HG03159 (cell line): ENCODE results near the gene RGS14.
A peak's percentile ranks its signal among the peaks of the same experiment; 100 is the strongest.
"Not testable (repeated sequence)": the region's sequence is repeated elsewhere in the genome, so short reads cannot be mapped to it uniquely, and the experiment has no call there.

Source experiments
- ATAC-seq: cut with Tn5 transposase; IDR thresholded peaks from one replicate; pipeline ENCODE4 v1.9.1; 2021; ENCODE audit warnings: mild to moderate bottlenecking, moderate library complexity; ENCODE audit not compliant: unreplicated experiment

The RGS14 gene

GRCh38 chr5:177396807-177397206, 39.1 kb downstream of the RGS14 start:
- ATAC-seq, result no peak

- no peak for ATAC-seq
These were observed 40.2 kb downstream of the RGS14 start for GRCh38 chr5:177397875-177398390.

DNA sequence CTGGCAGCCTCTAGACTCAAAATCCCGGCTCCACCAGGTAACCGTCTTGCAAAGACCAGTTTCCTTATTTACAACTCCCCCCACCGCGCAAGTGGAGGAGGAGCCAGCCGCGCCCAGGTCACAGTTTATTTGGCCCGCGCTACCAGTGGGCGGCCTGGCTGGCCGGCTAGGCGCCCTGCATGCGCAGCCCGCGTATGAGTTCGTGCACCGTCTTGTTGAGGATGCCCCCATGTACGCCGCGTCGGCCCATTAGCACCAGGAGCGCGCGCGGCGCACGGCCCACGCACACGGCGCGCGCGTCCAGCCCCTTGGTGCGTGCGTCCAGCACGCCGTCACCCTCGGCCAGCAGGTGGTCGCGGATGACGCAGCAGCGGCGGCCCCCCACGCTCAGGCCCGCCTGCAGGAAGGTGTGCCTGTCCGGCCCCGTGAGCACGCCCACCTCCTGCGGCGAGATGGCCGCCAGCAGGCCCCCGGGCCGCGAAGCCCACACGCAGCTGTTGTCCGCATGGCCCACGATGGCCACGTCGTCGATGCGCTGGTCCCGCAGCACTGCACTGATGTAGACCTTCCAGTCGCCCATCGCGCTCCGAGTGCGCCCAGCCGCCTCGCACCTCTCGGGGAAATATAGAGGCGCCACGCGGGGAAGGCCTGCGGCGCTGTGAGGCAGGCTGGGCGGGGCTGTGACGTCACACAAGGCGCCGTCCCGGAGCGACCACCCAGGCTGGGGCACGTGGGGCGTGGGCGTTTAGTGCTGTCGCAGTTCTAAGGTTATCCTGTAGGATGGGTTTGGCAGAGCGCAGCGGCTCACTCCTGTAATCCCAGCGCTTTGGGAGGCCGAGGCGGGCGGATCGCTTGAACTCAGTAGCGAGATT, 42.5 kb downstream of the RGS14 start, which contains the start of gene PFN3:
Gene PFN3, minus strand, starts transcription at position 665 of the 872 bp plus-strand sequence. Its CDS starts 85 bp downstream, at position 580.
- ATAC-seq, result no peak

- ATAC-seq, result no peak
These were observed 44.7 kb downstream of the RGS14 start for GRCh38 chr5:177402271-177403043.

- peak; percentile 12 for ATAC-seq
These were observed 45.5 kb downstream of the RGS14 start for GRCh38 chr5:177403102-177403791.

GRCh38 chr5:177403792-177404640, 46.3 kb downstream of the RGS14 start:
- ATAC-seq, result peak; percentile 71

- ATAC-seq, result no peak
These were observed 47.0 kb downstream of the RGS14 start for GRCh38 chr5:177404641-177405179.

DNA sequence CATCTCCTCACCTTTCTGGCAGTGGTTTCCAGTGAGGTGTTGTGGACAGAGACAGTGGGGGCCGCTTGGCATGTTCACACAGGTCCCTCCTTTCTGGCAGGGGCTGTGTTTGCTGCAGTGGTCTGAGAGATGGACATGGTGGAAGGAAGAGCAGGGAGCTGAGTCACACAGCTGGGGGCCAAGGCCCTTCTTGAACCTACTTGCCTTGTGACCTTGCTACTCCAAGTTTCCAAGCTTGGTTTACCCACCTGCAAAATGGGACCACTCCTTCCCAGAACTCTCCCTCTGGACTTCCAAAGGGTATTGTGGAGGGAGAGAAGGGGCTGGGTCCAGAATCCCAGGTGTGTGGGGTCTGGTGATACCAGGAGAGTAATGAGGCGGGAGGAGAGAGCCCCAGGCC, 47.6 kb downstream of the RGS14 start:
- no peak for ATAC-seq

DNA sequence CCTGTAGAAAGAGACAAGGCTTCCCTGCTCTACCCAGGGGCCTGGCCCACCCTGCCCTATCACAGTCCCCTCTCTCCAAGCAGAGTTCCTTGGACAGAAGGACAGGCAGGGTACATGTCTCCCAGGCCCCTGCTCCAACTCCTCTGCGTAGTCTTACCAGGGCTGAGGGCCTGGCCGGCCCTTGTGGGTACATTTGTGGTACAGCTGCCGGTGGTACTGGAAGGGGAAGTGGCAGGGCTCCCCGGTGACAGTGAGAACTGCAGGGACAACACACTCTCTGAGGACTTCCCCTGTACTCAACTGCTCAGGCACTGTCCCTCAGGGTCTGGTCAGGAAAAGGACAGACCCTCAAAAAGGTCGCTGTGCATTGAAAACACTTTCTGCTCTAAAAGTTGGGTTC, 48.1 kb downstream of the RGS14 start:
- no peak for ATAC-seq

GRCh38 chr5:177409043-177409801, 51.5 kb downstream of the RGS14 start, which contains the start of gene F12:
Gene F12, minus strand, starts transcription at chr5:177409564. Its CDS starts 37 bp downstream, at chr5:177409527.
- no peak for ATAC-seq

GRCh38 chr5:177410575-177410974, 52.9 kb downstream of the RGS14 start:
- no peak for ATAC-seq

- peak; percentile 58 for ATAC-seq
These were observed 55.0 kb downstream of the RGS14 start for GRCh38 chr5:177412603-177413233.

- ATAC-seq, result no peak
These were observed 56.8 kb downstream of the RGS14 start for GRCh38 chr5:177414481-177414880.

DNA sequence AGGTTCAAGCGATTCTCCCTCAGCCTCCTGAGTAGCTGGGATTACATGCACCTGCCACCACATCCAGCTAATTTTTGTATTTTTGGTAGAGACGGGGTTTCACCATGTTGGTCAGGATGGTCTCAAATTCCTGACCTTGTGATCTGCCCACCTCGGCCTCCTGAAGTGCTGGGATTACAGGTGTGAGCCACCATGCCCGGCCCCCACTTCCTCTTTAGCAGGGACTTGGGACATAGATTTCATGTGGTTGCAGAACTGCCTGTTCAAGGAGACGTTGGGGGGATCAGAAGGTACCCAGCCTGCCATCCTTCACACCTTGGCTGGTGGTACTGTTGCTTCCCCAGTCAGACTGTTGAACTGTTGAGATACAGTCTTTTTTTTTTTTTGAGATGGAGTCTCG, 59.4 kb downstream of the RGS14 start:
- not testable (repeated sequence) for ATAC-seq

DNA sequence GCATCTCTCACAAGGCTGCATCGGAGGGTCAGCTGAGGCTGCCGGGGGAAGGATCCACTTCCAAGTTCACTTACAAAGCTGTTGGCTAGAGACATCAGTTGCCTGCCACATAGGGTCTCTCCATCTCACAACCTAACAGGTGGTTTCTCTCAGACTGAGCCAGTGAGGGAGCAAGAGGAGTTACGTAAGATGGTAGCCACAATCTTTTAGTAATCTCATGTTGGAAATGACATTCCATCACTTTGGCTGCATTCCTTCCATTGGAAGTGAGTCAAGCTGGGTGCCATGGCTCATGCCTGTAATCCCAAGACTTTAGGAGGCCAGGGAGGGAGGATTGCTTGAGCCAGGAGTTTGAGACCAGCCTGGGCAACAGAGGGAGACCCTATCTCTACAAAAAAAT, 61.3 kb downstream of the RGS14 start:
- ATAC-seq, result no peak

GRCh38 chr5:177420472-177420871, 62.7 kb downstream of the RGS14 start:
- ATAC-seq, result not testable (repeated sequence)

GRCh38 chr5:177421062-177421798, 63.5 kb downstream of the RGS14 start:
- ATAC-seq, result no peak
